IPS-11a (cell line): ENCODE data around the gene SAP30BP.
A peak's percentile ranks its signal among the peaks of the same experiment; 100 is the strongest.

Source experiments
- H3K4me3 ChIP-seq: one replicate; pipeline ENCODE4 v1.5.1; 2013; ENCODE audit warnings: low read depth, low read length, control low read depth

The SAP30BP gene

DNA sequence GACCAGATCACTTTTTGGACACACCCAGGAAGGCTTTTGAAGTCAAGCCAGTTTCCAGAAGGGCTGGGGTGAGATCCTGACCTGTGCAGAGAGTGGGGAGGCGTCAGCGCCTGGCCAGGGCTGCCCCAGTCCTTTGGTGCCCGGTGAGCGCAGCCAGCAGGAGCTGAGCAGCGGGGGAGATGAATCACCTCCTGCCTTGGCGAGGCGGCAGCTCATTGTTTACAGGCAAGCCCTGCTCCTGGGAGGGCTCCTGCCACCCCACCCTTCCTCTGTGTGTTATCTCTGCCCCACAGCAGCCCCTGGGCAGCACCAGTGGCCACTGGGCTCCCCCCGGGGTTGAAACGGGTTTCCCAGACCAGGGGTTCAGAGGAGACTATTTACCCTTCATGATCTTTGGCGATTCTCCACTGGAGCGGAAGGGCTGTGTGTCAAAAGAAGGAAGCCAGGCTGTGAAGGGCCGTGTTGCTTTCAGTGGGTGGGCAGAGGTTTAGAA lies 40.0 kb downstream of the SAP30BP start:
- no peak overlapping the region for H3K4me3 ChIP-seq

DNA sequence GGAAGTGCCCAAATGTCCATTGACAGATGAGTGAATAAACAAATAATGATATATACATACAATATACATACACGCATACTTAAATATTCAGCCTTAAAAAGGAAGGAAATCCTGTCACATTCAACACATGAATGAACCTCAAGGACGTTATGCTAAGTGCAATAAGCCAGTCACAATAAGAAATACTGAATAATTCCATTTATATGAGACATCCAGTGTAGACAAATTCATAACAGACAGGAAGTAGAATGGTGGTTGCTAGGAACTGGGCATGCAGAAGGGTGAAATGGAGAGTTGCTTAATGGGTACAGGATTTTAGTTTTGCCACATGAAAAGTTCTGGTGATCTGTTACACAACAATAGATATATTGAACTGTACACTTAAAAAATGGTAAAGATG lies 45.3 kb downstream of the SAP30BP start:
- no peak overlapping the region for H3K4me3 ChIP-seq

DNA sequence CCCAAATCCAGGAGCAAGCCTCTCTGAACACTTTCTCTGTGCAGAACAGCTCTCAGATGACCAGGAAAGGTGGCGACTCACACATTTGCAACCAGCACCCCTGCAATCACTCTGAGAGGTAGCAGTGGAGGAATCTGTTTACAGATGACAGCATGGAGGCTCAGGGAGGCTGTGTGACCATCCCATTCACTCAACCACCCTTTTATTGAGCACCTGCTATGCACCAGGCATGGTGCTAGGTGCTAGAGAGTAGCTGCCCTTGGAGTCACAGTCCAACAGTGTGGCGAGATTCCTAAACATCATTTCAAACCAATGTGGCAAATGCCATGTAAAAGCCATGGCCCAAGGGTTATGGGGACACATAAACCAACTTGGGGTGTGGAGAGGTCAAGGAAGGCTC lies 52.6 kb downstream of the SAP30BP start:
- no peak overlapping the region for H3K4me3 ChIP-seq

DNA sequence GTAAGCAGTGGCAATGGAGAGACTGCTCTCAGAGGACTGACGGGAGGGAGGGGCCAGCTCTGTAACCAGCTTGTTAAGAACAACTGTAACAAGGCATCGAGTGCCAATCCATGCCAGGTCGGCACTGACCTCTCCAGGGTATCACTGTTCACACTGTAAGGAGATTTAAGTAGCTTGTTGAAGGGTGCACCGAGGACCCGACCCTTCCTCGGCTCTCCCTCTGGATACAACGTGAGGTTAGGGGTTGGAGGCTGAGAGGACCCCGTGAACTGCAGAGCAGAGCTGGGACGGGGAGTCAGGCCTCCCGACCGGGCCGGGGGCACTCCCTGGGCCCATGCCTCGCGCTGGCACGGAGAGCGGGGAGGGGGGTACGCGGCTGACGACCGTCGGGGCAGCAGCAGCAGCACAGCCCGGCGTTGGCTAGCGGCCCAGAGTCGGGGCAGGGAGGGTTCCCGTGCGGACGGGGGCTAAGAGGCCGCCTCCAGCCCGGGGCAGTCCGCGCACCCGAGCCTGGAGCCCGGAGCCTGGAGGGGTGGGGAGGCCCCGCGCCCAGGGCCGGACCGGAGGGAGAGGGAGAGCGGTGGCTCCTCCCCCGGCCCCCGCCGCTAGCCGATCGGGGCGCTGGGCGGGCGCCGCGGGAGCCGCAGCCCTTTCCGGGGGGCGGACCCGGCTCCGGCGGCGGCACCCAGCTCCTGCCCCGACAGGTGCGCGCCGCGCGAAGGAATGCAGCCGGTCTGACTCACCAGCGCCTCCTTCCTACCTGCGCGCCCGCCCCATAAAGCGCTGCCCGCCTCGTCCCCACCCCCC lies 53.7 kb downstream of the SAP30BP start, which contains the start of gene ITGB4:
TSS of gene ITGB4 (plus strand) at position 804 of the 807 bp plus-strand sequence. CDS start 3,245 bp downstream, outside the sequence.
- H3K4me3 ChIP-seq: peak within 1 kb of the TSS; percentile 50

DNA sequence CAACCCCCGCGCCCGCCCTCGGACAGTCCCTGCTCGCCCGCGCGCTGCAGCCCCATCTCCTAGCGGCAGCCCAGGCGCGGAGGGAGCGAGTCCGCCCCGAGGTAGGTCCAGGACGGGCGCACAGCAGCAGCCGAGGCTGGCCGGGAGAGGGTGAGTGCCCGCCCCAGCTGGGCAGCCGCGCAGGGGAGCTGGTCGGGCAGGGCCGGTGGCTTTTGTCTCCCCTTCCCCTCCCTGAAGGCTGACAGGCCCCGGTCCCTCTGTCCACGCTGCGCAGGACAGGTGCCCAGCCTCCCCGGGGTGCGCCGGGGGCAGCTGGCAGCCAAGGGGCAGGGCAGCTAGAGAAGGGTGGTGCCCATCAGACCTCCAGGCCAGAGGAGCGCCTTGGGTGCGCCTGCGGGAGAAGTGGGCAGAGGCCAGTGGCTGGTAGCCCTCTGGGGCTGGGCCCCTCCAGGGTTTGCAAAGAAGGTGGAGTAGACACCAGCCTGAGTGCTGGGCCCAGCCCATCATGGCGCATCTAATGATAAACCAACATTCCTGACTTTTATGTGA lies 54.4 kb downstream of the SAP30BP start:
- H3K4me3 ChIP-seq: peak overlapping the region; percentile 50

DNA sequence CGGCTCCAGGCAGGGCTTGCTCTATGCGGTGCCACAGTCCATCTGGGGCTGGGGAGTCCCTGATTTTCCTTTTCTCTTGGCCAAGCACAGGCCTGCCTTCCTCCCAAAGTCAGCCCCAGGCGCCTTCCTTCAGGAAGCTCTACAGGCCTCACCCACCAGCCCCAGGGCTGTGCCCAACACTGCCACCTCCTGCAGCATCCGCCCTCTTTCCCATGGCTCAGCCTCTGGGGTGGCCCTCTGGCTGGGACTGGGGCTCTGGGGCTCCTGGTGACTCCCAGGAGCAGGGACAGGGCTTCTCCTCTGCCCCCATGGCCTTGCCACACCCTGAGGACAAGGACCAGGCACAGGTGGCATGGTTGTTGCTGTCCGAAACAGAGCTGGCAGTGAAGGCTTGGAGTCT lies 54.9 kb downstream of the SAP30BP start:
- H3K4me3 ChIP-seq: no peak overlapping the region

- no peak overlapping the region for H3K4me3 ChIP-seq
Measured at GRCh38 chr17:75722542-75723095, 55.5 kb downstream of the SAP30BP start.

- H3K4me3 ChIP-seq: no peak overlapping the region
Measured at GRCh38 chr17:75723171-75723930, 56.2 kb downstream of the SAP30BP start.

DNA sequence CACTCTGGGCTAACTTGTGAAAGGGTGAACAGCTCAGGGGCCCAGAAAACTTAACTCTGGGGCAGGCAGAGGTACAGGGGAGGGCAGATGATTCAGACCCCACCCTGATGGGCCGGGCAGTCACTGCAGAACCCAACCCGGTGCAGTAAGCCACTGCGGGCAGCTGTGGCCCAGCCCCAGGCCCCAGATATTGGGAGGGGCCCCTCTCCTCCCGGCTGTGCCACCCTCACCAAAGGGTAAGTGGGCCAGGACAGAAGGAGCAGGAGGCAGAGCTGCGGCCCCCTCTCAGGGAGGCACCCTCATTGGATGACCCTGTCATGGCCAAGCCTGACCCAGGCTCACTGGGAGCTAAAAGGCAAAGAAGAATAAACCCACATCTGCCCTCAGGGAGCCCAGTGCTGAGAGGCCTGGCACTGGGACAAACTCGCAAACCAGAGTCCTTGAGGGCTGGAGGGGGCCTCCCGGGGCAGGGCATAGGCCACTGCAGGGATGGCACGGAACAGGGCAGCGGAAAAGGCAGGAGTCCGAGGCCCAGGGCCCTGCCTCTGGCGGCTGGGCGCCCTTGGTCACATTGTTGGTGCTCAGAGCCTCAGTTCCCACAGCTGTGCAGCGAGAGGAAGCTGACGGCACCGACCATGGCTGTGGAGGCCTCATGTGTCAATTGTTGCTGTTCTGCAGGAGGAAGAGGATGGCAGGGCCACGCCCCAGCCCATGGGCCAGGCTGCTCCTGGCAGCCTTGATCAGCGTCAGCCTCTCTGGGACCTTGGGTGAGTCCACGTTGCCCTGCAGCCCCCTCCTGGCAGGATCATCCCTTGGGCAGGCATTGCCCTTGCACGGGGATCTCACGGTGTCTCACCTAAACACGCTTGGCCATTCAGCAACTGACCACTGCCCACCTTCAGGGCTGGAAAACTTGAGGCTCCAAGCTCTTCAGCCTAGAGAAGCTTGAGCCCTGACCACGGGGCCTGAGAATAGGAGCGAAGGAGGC lies 57.2 kb downstream of the SAP30BP start:
- no peak overlapping the region for H3K4me3 ChIP-seq

DNA sequence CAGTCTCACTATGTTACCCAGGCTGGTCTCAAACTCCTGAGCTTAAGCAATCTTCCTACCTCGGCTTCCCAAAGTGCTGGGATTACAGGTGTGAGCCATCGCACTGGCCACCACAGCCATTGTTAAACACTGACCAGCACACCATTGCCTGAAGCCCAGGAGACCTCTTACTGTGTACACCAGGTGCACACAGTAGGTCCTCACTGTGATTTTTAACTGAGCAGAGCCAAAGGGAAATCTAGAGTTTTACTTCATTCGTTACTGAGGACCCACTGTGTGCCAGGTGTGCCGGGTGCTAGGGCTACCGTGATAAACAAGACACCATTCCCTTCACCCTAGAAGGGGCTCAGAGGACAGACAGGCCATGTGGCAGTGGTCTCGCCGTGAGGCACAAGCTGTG lies 58.4 kb downstream of the SAP30BP start:
- no peak overlapping the region for H3K4me3 ChIP-seq

DNA sequence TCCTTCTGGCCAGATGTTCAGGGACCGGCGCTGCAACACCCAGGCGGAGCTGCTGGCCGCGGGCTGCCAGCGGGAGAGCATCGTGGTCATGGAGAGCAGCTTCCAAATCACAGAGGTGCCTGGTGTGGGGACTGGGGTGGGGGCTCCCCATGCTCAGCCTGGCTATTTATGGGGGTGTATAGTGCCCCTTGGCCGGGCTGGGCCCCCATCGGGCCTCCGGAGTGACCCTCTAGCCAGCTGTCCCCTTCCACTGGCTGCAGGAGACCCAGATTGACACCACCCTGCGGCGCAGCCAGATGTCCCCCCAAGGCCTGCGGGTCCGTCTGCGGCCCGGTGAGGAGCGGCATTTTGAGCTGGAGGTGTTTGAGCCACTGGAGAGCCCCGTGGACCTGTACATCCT lies 60.3 kb downstream of the SAP30BP start:
- H3K4me3 ChIP-seq: no peak overlapping the region

- no peak overlapping the region for H3K4me3 ChIP-seq
Measured at GRCh38 chr17:75729351-75729750, 62.2 kb downstream of the SAP30BP start.

DNA sequence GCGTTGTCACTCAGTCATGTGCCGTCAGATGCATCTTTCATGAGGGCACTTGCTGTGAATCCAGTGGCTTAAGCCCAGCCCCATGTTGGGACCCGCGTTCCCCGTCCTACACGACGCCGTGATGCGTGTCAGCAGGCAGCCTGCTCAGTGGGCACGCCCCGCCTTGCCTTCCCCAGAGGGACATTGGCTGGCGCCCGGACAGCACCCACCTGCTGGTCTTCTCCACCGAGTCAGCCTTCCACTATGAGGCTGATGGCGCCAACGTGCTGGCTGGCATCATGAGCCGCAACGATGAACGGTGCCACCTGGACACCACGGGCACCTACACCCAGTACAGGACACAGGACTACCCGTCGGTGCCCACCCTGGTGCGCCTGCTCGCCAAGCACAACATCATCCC lies 62.9 kb downstream of the SAP30BP start:
- H3K4me3 ChIP-seq: no peak overlapping the region

DNA sequence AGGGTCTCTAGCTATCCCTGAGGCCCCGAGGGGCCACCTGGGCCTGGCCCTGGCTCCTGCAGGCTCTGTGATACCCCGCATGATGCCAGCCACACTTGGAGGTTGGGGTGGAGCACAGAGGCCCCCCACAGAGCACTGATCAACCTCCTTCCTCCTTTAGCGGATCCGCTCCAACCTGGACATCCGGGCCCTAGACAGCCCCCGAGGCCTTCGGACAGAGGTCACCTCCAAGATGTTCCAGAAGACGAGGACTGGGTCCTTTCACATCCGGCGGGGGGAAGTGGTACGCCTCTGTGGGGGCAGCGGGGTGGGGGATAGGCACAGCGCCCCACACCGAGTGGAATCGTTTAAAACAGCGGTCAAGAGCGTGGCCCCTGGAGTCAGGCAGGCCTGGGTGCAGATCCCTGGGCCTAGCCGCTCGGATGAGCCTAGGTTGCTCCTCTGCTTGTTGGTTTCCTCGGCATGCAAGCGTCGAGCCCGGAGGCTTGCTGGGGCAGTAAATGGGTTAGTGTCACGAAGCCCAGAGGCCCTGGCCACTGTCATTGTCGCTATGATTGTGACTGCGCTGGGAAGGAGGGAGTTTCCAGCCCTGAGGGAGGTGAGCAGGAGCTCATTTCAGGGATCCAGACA lies 64.1 kb downstream of the SAP30BP start:
- H3K4me3 ChIP-seq: no peak overlapping the region

DNA sequence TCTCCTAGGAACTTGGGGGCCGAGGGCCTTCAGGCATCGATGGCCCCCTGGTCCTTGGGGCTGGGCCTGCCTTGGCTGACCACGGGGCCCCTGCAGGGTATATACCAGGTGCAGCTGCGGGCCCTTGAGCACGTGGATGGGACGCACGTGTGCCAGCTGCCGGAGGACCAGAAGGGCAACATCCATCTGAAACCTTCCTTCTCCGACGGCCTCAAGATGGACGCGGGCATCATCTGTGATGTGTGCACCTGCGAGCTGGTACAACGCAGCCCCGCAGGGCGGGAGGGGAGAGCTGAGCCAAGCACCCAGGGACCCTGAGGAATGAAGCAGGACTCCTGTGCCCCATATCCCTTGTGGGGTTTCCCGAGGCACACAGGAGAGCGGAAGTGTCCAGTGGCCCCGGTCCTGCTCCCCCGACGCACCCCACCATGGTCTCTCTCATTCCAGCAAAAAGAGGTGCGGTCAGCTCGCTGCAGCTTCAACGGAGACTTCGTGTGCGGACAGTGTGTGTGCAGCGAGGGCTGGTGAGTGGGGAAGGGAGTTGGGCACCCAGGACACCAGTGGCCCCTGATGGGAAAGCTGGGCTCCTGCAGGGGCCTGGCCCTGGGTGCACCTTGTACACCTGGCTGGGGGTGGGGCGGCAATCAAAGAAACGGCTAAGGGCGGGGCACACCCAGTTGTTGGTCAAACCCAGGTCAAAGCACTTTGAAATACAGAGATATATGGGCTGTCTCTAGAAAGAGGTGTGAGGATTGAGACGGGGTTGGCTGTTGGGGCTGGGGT lies 64.8 kb downstream of the SAP30BP start:
- H3K4me3 ChIP-seq: no peak overlapping the region

GRCh38 chr17:75733471-75733870 lies 66.3 kb downstream of the SAP30BP start:
- H3K4me3 ChIP-seq: no peak overlapping the region

DNA sequence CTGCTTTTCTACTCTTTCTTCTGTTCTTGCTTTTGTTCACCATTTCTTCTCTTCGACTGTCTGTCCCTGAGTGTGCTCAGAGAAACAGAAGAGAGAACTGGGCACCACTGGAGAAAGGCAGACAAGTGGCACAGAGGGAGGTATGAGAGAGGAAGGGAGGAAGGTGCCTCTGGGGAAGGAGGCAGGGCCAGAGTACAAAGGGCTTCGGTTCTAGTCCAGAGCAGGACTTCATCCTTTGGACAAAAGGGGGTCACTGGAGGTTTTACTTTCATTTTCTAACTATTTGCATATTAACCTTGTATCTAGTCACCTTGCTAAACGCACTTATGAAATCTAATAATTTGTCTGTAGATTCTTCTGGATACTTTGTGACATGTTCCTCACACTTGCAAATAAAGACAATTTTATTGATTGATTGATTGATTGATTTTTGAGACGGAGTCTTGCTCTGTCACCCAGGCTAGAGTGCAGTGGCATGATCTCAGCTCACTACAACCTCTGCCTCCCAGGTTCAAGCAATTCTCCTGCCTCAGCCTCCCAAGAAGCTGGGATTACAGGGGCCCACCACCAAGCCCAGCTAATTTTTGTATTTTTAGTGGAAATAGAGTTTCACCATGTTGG lies 67.6 kb downstream of the SAP30BP start:
- H3K4me3 ChIP-seq: no peak overlapping the region

DNA sequence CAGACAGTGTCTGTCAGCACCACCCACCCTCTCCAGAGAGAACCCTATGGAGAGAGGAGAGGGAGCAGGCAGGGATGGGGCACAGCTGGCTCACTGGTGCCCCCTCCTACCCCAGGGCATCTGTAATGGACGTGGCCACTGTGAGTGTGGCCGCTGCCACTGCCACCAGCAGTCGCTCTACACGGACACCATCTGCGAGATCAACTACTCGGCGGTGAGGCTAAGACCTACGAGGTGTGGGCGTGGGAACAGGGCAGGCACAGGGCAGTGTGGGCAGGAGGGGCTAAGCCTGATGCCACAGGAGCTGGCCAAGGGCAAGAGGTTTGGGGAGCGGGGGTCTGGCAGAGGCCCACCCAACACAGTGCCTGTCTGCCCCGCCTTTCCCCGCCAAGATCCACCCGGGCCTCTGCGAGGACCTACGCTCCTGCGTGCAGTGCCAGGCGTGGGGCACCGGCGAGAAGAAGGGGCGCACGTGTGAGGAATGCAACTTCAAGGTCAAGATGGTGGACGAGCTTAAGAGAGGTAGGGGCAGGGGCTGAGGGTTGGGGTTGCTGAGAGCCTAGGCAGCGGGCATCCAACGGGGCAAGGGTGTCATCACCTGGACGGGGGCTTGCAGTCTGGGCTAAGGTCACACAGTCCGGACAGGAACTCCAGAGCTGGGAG lies 69.2 kb downstream of the SAP30BP start:
- no peak overlapping the region for H3K4me3 ChIP-seq
